ENCODE data around the gene QTRT2.

QTRT2 gene

DNA sequence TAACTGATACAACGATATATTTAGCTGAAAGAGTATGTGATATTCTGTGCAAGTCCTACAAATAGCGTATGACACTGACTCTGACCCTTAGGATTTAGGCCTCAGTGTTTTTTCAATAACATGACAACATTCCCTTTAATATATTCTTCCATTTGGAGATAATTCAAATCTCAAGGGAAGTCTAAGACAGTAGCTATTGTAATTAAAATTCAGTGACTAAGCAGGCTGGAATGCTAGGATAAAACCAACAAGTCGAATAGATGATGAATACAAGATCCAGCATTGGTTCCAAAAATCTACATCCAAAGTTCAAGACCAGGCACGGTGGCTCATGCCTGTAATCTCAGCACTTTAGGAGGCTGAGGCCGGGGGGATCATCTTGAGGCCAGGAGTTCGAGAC, 56.2 kb downstream of the QTRT2 start:
- TF ChIP-seq SPI1 (IDR thresholded peaks at IDR 0.05; ENCODE audit: borderline replicate concordance, low read depth) (no peak), POLR2AphosphoS5 (IDR thresholded peaks at IDR 0.05; ENCODE audit: low read depth) (no peak), GABPA (IDR thresholded peaks at IDR 0.05; ENCODE audit: low read depth) (no peak)
- TF ChIP-seq, protein P1, sequence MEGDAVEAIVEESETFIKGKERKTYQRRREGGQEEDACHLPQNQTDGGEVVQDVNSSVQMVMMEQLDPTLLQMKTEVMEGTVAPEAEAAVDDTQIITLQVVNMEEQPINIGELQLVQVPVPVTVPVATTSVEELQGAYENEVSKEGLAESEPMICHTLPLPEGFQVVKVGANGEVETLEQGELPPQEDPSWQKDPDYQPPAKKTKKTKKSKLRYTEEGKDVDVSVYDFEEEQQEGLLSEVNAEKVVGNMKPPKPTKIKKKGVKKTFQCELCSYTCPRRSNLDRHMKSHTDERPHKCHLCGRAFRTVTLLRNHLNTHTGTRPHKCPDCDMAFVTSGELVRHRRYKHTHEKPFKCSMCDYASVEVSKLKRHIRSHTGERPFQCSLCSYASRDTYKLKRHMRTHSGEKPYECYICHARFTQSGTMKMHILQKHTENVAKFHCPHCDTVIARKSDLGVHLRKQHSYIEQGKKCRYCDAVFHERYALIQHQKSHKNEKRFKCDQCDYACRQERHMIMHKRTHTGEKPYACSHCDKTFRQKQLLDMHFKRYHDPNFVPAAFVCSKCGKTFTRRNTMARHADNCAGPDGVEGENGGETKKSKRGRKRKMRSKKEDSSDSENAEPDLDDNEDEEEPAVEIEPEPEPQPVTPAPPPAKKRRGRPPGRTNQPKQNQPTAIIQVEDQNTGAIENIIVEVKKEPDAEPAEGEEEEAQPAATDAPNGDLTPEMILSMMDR (IDR thresholded peaks at IDR 0.05; ENCODE audit: insufficient read depth, low read length), result no peak
- TF ChIP-seq, protein P2, sequence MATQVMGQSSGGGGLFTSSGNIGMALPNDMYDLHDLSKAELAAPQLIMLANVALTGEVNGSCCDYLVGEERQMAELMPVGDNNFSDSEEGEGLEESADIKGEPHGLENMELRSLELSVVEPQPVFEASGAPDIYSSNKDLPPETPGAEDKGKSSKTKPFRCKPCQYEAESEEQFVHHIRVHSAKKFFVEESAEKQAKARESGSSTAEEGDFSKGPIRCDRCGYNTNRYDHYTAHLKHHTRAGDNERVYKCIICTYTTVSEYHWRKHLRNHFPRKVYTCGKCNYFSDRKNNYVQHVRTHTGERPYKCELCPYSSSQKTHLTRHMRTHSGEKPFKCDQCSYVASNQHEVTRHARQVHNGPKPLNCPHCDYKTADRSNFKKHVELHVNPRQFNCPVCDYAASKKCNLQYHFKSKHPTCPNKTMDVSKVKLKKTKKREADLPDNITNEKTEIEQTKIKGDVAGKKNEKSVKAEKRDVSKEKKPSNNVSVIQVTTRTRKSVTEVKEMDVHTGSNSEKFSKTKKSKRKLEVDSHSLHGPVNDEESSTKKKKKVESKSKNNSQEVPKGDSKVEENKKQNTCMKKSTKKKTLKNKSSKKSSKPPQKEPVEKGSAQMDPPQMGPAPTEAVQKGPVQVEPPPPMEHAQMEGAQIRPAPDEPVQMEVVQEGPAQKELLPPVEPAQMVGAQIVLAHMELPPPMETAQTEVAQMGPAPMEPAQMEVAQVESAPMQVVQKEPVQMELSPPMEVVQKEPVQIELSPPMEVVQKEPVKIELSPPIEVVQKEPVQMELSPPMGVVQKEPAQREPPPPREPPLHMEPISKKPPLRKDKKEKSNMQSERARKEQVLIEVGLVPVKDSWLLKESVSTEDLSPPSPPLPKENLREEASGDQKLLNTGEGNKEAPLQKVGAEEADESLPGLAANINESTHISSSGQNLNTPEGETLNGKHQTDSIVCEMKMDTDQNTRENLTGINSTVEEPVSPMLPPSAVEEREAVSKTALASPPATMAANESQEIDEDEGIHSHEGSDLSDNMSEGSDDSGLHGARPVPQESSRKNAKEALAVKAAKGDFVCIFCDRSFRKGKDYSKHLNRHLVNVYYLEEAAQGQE (IDR thresholded peaks at IDR 0.05; ENCODE audit: insufficient replicate concordance, low read depth), result no peak
- H3K27me3 ChIP-seq (ENCODE audit: insufficient read depth, poor library complexity, severe bottlenecking), result no peaks in the 10 kb centered on the region
- no peak overlapping the region for H3K4me3 ChIP-seq (replicated peaks; ENCODE audit: insufficient read depth, low read length)
- H3K27ac ChIP-seq (replicated peaks), result 0 out of 2 replicates have a peak overlapping the region, but pooled peaks have one; percentile 2
- no peak for DNase-seq (ENCODE audit: low read depth in 1 of 2, low spot score in 1 of 2)

DNA sequence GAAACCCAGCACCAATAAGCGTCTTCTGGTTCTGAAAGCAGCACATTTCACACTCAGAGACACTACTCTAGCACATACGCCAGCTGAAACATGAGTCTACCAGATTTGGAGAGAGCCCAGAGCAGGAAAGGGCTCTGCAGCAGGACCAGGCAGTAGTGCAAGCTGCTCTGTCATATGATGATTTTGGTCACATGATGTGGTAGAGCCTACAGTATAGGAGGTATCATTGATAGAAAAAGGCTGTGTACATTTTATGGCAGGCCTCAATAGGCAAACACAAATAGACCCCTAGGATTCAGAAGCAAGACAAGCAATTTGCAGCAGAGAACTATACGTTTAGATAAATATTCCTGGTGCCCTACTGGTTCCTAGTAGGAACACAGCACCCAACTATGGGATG, 58.2 kb downstream of the QTRT2 start:
- no peak for TF ChIP-seq SPI1 (IDR thresholded peaks at IDR 0.05; ENCODE audit: borderline replicate concordance, low read depth)
- TF ChIP-seq, protein P1 (IDR thresholded peaks at IDR 0.05; ENCODE audit: insufficient read depth, low read length), result no peak
- TF ChIP-seq, protein P2 (IDR thresholded peaks at IDR 0.05; ENCODE audit: insufficient replicate concordance, low read depth), result no peak
- TF ChIP-seq POLR2AphosphoS5 (IDR thresholded peaks at IDR 0.05; ENCODE audit: low read depth), result no peak
- no peak for TF ChIP-seq GABPA (IDR thresholded peaks at IDR 0.05; ENCODE audit: low read depth)
- Histone ChIP-seq H3K4me3 (replicated peaks; ENCODE audit: insufficient read depth, low read length) (no peak overlapping the region), H3K27ac (replicated peaks) (no peak overlapping the region), H3K27me3 (ENCODE audit: insufficient read depth, poor library complexity, severe bottlenecking) (no peaks in the 10 kb centered on the region)
- DNase-seq (ENCODE audit: low read depth in 1 of 2, low spot score in 1 of 2), result no peak

DNA sequence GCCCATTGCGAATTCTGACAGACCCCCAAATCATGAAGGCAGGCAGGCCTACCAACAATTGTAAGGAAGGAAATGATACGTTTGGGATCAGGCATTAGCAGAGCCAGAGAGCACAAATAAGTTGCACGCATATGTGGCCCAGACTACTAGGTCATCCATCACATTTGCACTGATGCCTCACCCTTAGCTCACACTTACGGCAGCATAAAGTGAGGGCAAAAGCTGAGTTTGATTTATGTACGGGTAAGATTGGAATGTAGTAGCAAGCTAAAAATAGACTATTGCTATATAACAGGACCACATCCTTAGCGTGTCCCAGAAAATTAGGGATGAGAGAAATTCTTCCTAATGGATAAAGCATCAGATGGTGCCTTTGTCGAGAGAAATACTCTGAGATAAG, 58.6 kb downstream of the QTRT2 start:
- no peak for TF ChIP-seq GABPA (IDR thresholded peaks at IDR 0.05; ENCODE audit: low read depth)
- TF ChIP-seq SPI1 (IDR thresholded peaks at IDR 0.05; ENCODE audit: borderline replicate concordance, low read depth), result no peak
- TF ChIP-seq, protein P2 (IDR thresholded peaks at IDR 0.05; ENCODE audit: insufficient replicate concordance, low read depth), result no peak
- TF ChIP-seq POLR2AphosphoS5 (IDR thresholded peaks at IDR 0.05; ENCODE audit: low read depth), result no peak
- TF ChIP-seq, protein P1 (IDR thresholded peaks at IDR 0.05; ENCODE audit: insufficient read depth, low read length), result no peak
- DNase-seq (ENCODE audit: low read depth in 1 of 2, low spot score in 1 of 2), result no peak
- Histone ChIP-seq H3K27ac (replicated peaks) (no peak overlapping the region), H3K4me3 (replicated peaks; ENCODE audit: insufficient read depth, low read length) (no peak overlapping the region), H3K27me3 (ENCODE audit: insufficient read depth, poor library complexity, severe bottlenecking) (no peaks in the 10 kb centered on the region)

Measured in HL-60 (cell line).